Astrocyte (in vitro differentiated cells and primary cell): ENCODE results near the gene SOX13. TPM values are rescaled to one million over a fixed set of nuclear protein-coding genes. Genes with fewer than 3 reads are reported as not detected.

Experiments
- DNase-seq: peaks from one replicate; pipeline ENCODE4 v3.0.0-alpha.2; 2010; ENCODE audit warnings: low read depth
- FAIRE-seq: peaks from 2 replicates; lab custom pipeline; 2011; peaks lifted over from hg19 to GRCh38; lab: Jason Lieb, UNC
- H2AFZ ChIP-seq: 2 replicates; pipeline ENCODE4 v1.6.0; 2012; ENCODE audit warnings: low read depth, low read length, inconsistent platforms
- H3K27ac ChIP-seq: 2 replicates; pipeline ENCODE4 v1.5.1; 2011; ENCODE audit warnings: low read depth, low read length, inconsistent platforms
- H3K27me3 ChIP-seq: 2 replicates; pipeline ENCODE4 v1.6.0; 2011; ENCODE audit warnings: low read length, inconsistent platforms; ENCODE audit not compliant: insufficient read depth
- H3K36me3 ChIP-seq: 2 replicates; pipeline ENCODE4 v1.5.1; 2011; ENCODE audit warnings: low read length, inconsistent platforms; ENCODE audit not compliant: insufficient read depth
- H3K4me1 ChIP-seq: 2 replicates; pipeline ENCODE4 v1.5.1; 2011; ENCODE audit warnings: low read length, inconsistent platforms; ENCODE audit not compliant: insufficient read depth
- H3K4me2 ChIP-seq: 2 replicates; pipeline ENCODE4 v1.6.0; 2012; ENCODE audit warnings: low read length, inconsistent platforms
- H3K4me3 ChIP-seq: 2 replicates; pipeline ENCODE4 v1.5.1; 2011; ENCODE audit warnings: low read depth, mild to moderate bottlenecking, low read length, inconsistent platforms; ENCODE audit not compliant: insufficient read depth
- H3K79me2 ChIP-seq: 2 replicates; pipeline ENCODE4 v1.6.0; 2012; ENCODE audit warnings: mild to moderate bottlenecking, low read length, inconsistent platforms; ENCODE audit not compliant: insufficient read depth
- H3K9ac ChIP-seq: 2 replicates; pipeline ENCODE4 v1.6.0; 2012; ENCODE audit warnings: mild to moderate bottlenecking, low read length, inconsistent platforms
- H3K9me3 ChIP-seq: 2 replicates; pipeline ENCODE4 v1.5.1; 2012; ENCODE audit warnings: low read depth, mild to moderate bottlenecking, low read length, inconsistent platforms; ENCODE audit not compliant: insufficient read depth
- H4K20me1 ChIP-seq: 2 replicates; pipeline ENCODE4 v1.6.0; 2012; ENCODE audit warnings: low read length, inconsistent platforms; ENCODE audit not compliant: insufficient read depth
- H3K27ac Mint-ChIP-seq: one replicate; pipeline ENCODE4 v1.8.0; 2021; ENCODE audit warnings: mild to moderate bottlenecking, mixed read lengths; ENCODE audit not compliant: unreplicated experiment
- H3K27me3 Mint-ChIP-seq: one replicate; pipeline ENCODE4 v1.8.0; 2021; ENCODE audit warnings: low read depth, mixed read lengths; ENCODE audit not compliant: unreplicated experiment
- H3K36me3 Mint-ChIP-seq: one replicate; pipeline ENCODE4 v1.8.0; 2021; ENCODE audit warnings: low read depth, mixed read lengths; ENCODE audit not compliant: unreplicated experiment
- H3K4me1 Mint-ChIP-seq: one replicate; pipeline ENCODE4 v1.8.0; 2021; ENCODE audit warnings: low read depth, mixed read lengths; ENCODE audit not compliant: unreplicated experiment
- H3K4me3 Mint-ChIP-seq: one replicate; pipeline ENCODE4 v1.8.0; 2021; ENCODE audit warnings: mild to moderate bottlenecking, moderate library complexity, mixed read lengths; ENCODE audit not compliant: unreplicated experiment
- H3K9me3 Mint-ChIP-seq: one replicate; pipeline ENCODE4 v1.8.0; 2021; ENCODE audit warnings: mild to moderate bottlenecking, mixed read lengths; ENCODE audit not compliant: unreplicated experiment
- EZH2 ChIP-seq: IDR thresholded peaks from 2 replicates; pipeline ENCODE4 v1.6.1; 2012; ENCODE audit warnings: mild to moderate bottlenecking, low read length, inconsistent platforms; ENCODE audit not compliant: insufficient read depth
- total RNA-seq: library from RNA; stranded (reverse); gene quantifications from 2 replicates; pipeline ENCODE4 v1.2.1, GENCODE V29; 2021
- TF ChIP-seq, protein P1 (sequence below): IDR thresholded peaks from 2 replicates; pipeline ENCODE4 v1.5.1; 2011; ENCODE audit warnings: low read depth, mild to moderate bottlenecking, inconsistent platforms, low read length, moderate library complexity; ENCODE audit not compliant: insufficient read depth

The SOX13 gene
- total RNA-seq, 1 donor from 2014 or later, result 12.4 TPM

DNA sequence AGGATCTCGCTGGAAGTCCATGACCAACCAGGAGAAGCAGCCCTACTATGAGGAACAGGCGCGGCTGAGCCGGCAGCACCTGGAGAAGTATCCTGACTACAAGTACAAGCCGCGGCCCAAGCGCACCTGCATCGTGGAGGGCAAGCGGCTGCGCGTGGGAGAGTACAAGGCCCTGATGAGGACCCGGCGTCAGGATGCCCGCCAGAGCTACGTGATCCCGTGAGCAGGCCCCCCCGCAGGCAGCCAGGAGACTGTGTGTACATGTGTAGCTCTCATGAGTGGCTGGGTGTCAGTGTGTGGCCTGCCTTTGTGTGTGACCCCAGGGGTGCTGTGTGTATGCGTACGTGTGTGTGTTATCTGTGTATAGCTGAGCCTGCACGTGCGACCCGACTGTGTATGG is 51.7 kb downstream of the SOX13 start:
- Mint-ChIP-seq H3K4me3 (no peak overlapping the region), H3K36me3 (peaks cover 2% of the 10 kb centered on the region), H3K27me3 (no peaks in the 10 kb centered on the region), H3K9me3 (no peaks in the 10 kb centered on the region), H3K4me1 (peaks cover 4% of the 10 kb centered on the region), H3K27ac (no peak overlapping the region)
- H3K9ac ChIP-seq, result no peak overlapping the region
- no peak overlapping the region for H3K27ac ChIP-seq
- FAIRE-seq (no peak), DNase-seq (no peak)
- no peaks in the 10 kb centered on the region for H3K9me3 ChIP-seq
- H3K79me2 ChIP-seq, result no peaks in the 10 kb centered on the region
- H2AFZ ChIP-seq, result no peak overlapping the region
- H3K4me3 ChIP-seq, result no peak overlapping the region
- TF ChIP-seq, protein P1, sequence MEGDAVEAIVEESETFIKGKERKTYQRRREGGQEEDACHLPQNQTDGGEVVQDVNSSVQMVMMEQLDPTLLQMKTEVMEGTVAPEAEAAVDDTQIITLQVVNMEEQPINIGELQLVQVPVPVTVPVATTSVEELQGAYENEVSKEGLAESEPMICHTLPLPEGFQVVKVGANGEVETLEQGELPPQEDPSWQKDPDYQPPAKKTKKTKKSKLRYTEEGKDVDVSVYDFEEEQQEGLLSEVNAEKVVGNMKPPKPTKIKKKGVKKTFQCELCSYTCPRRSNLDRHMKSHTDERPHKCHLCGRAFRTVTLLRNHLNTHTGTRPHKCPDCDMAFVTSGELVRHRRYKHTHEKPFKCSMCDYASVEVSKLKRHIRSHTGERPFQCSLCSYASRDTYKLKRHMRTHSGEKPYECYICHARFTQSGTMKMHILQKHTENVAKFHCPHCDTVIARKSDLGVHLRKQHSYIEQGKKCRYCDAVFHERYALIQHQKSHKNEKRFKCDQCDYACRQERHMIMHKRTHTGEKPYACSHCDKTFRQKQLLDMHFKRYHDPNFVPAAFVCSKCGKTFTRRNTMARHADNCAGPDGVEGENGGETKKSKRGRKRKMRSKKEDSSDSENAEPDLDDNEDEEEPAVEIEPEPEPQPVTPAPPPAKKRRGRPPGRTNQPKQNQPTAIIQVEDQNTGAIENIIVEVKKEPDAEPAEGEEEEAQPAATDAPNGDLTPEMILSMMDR, result no peak
- no peak for TF ChIP-seq EZH2
- no peaks in the 10 kb centered on the region for H3K36me3 ChIP-seq
- no peaks in the 10 kb centered on the region for H4K20me1 ChIP-seq
- H3K27me3 ChIP-seq, result no peaks in the 10 kb centered on the region
- no peak overlapping the region for H3K4me2 ChIP-seq
- H3K4me1 ChIP-seq, result peaks cover 17% of the 10 kb centered on the region

- Histone ChIP-seq H3K79me2 (no peaks in the 10 kb centered on the region), H3K4me3 (no peak overlapping the region), H3K9me3 (no peaks in the 10 kb centered on the region), H3K27ac (no peak overlapping the region), H3K27me3 (no peaks in the 10 kb centered on the region), H3K4me2 (no peak overlapping the region), H3K9ac (no peak overlapping the region), H3K4me1 (peaks cover 27% of the 10 kb centered on the region), H2AFZ (no peak overlapping the region), H4K20me1 (no peaks in the 10 kb centered on the region), H3K36me3 (no peaks in the 10 kb centered on the region)
- no peak for DNase-seq
- Mint-ChIP-seq H3K9me3 (no peaks in the 10 kb centered on the region), H3K4me3 (no peak overlapping the region), H3K4me1 (peaks cover 8% of the 10 kb centered on the region), H3K27me3 (no peaks in the 10 kb centered on the region), H3K36me3 (peaks cover 2% of the 10 kb centered on the region), H3K27ac (no peak overlapping the region)
- no peak for FAIRE-seq
- TF ChIP-seq EZH2, result no peak
- TF ChIP-seq, protein P1, result no peak
These were observed 52.9 kb downstream of the SOX13 start for GRCh38 chr1:204125759-204126351.

- Mint-ChIP-seq H3K9me3 (no peaks in the 10 kb centered on the region), H3K4me3 (no peak overlapping the region), H3K27ac (no peak overlapping the region), H3K4me1 (peaks cover 13% of the 10 kb centered on the region), H3K27me3 (no peaks in the 10 kb centered on the region), H3K36me3 (peaks cover 2% of the 10 kb centered on the region)
- no peak overlapping the region for H3K27ac ChIP-seq
- no peak overlapping the region for H2AFZ ChIP-seq
- TF ChIP-seq EZH2, result no peak
- TF ChIP-seq, protein P1, result no peak
- no peaks in the 10 kb centered on the region for H3K79me2 ChIP-seq
- H3K9me3 ChIP-seq, result no peaks in the 10 kb centered on the region
- no peaks in the 10 kb centered on the region for H4K20me1 ChIP-seq
- peaks cover 33% of the 10 kb centered on the region for H3K4me1 ChIP-seq
- no peaks in the 10 kb centered on the region for H3K36me3 ChIP-seq
- no peak for FAIRE-seq
- H3K9ac ChIP-seq, result no peak overlapping the region
- DNase-seq, result no peak
- no peak overlapping the region for H3K4me3 ChIP-seq
- no peak overlapping the region for H3K4me2 ChIP-seq
- H3K27me3 ChIP-seq, result no peaks in the 10 kb centered on the region
These were observed 53.5 kb downstream of the SOX13 start for GRCh38 chr1:204126386-204126785.
